Mesothelial cell of epicardium (in vitro differentiated cells): ENCODE measurements around the gene SH3RF3. TPM values are rescaled to one million over a fixed set of nuclear protein-coding genes. Genes with fewer than 3 reads are reported as not detected.
A peak's percentile ranks its signal among the peaks of the same experiment; 100 is the strongest.

ENCODE experiments used
- DNase-seq, 2 experiments: peaks; one replicate each; pipeline ENCODE4 v3.0.0; 2021; ENCODE audit warnings: low spot score in 2 of 2; ENCODE audit not compliant: unreplicated experiment in 2 of 2
- H3K27ac Mint-ChIP-seq: 2 replicates; pipeline ENCODE4 v1.8.0; 2021; ENCODE audit warnings: mixed read lengths
- H3K27me3 Mint-ChIP-seq: 2 replicates; pipeline ENCODE4 v1.8.0; 2021; ENCODE audit warnings: low read depth, mixed read lengths
- H3K36me3 Mint-ChIP-seq: 2 replicates; pipeline ENCODE4 v1.8.0; 2021; ENCODE audit warnings: mixed read lengths
- H3K4me1 Mint-ChIP-seq: 2 replicates; pipeline ENCODE4 v1.8.0; 2021; ENCODE audit warnings: mixed read lengths
- H3K4me3 Mint-ChIP-seq: 2 replicates; pipeline ENCODE4 v1.8.0; 2021; ENCODE audit warnings: mild to moderate bottlenecking, moderate library complexity, mixed read lengths
- H3K9me3 Mint-ChIP-seq: 2 replicates; pipeline ENCODE4 v1.8.0; 2021; ENCODE audit warnings: mixed read lengths
- total RNA-seq: library from RNA; stranded (reverse); gene quantifications from 3 replicates; pipeline ENCODE4 v1.2.1, GENCODE V29; 2021
- TF ChIP-seq, protein P1 (sequence below): fragments of 200-600 bp; sonication (generic); IDR thresholded peaks from one replicate; pipeline ENCODE4 v1.5.0; 2021; ENCODE audit warnings: antibody characterized with exemption; ENCODE audit not compliant: unreplicated experiment

Gene SH3RF3
- total RNA-seq, 1 donor from 2014 or later = 2.7 TPM

DNA sequence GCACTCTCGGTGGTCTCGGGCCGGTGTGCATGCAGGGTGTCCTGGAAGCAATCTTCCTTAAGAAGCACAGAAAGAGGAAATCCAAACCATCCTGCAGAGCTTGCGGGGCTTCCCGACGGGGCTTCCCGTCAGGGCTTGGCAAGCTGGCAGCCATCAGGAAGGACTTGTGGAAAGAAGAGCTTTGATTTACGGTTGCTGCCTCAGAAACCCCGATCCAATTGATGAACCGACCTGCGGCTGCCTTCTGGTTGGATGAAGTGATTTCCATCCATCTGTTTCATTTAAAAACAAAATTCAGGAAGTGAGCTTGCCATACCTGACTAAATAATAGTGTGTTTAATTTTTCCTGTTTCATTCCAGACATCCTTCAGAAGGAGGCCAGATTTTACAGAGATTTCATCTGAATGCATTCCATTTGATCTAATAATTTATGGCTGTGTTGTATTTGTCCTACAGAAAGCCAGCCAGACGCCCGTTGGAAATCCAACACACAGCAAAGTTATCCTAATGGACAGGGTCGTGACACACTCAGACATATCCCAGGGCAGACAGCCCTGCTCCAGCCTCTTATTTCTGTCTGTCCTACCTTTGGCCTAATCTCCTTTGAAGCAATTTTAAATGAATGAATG is 343.4 kb downstream of the SH3RF3 start:
- H3K36me3 Mint-ChIP-seq = no peaks in the 10 kb centered on the region
- H3K27ac Mint-ChIP-seq = peak overlapping the region; percentile 74
- no peak for DNase-seq
- no peak overlapping the region for H3K4me3 Mint-ChIP-seq
- TF ChIP-seq, protein P1, sequence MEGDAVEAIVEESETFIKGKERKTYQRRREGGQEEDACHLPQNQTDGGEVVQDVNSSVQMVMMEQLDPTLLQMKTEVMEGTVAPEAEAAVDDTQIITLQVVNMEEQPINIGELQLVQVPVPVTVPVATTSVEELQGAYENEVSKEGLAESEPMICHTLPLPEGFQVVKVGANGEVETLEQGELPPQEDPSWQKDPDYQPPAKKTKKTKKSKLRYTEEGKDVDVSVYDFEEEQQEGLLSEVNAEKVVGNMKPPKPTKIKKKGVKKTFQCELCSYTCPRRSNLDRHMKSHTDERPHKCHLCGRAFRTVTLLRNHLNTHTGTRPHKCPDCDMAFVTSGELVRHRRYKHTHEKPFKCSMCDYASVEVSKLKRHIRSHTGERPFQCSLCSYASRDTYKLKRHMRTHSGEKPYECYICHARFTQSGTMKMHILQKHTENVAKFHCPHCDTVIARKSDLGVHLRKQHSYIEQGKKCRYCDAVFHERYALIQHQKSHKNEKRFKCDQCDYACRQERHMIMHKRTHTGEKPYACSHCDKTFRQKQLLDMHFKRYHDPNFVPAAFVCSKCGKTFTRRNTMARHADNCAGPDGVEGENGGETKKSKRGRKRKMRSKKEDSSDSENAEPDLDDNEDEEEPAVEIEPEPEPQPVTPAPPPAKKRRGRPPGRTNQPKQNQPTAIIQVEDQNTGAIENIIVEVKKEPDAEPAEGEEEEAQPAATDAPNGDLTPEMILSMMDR = no peak
- H3K27me3 Mint-ChIP-seq = no peaks in the 10 kb centered on the region
- no peaks in the 10 kb centered on the region for H3K9me3 Mint-ChIP-seq
- peaks cover 41% of the 10 kb centered on the region for H3K4me1 Mint-ChIP-seq

DNA sequence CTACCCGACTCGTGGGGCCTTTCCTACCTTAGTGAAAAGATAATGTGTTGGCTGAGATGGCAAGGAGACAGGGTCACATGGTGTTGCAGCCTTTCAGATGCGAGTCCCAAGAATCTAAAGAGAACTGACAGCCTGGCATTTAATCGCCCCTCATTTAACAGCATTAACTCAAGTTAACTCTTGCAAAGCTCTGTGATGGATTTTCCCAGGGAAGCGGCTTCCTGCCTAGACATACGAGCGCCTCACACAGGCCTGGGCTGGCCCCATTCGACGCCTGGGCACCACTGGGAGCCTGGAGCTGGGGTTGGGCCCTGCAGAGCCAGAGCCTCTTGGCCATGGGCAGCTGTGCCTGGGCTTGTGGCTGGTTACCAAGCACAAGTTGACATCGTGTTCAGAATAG is 344.0 kb downstream of the SH3RF3 start:
- TF ChIP-seq, protein P1 = no peak
- H3K4me1 Mint-ChIP-seq = peaks cover 44% of the 10 kb centered on the region
- H3K27ac Mint-ChIP-seq = peak overlapping the region; percentile 27
- no peak for DNase-seq
- H3K4me3 Mint-ChIP-seq = no peak overlapping the region
- H3K36me3 Mint-ChIP-seq = no peaks in the 10 kb centered on the region
- H3K9me3 Mint-ChIP-seq = no peaks in the 10 kb centered on the region
- no peaks in the 10 kb centered on the region for H3K27me3 Mint-ChIP-seq

DNA sequence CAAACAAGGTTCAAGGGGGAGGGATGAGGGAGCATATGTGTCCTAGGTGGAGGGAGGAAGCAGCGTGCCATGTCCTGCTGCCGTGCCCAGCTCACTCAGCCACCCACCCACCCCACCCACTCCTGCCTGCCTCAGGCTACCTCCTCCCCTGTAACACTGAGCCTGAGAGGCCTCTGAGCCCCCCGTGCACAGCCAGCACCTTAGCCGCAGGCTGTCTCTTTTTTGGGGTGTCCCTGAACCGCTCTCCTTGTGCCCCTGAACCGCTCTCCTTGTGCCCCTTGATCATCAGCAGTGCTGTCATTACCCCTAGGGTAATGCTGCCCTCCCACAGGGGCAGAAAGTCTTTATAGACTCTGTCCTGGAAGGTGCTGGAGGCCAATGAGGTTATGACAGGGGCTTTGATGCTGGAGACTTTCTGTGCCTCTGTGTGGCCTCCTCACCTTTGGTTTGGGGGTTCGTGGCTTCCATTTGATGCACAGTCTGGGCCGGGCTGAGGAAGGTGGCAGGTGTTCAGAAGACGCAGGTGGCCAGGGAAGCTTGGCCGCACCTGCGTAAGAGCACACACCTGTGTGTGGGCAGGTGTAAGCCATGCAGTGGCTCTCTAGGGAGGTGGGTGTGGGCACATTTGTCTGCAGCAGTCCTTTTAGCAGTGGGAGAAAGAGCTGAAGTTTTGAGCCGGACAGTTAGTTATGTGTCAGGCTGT is 344.8 kb downstream of the SH3RF3 start:
- H3K27ac Mint-ChIP-seq = no peak overlapping the region
- H3K4me3 Mint-ChIP-seq = no peak overlapping the region
- H3K27me3 Mint-ChIP-seq = no peaks in the 10 kb centered on the region
- DNase-seq = no peak
- H3K9me3 Mint-ChIP-seq = no peaks in the 10 kb centered on the region
- H3K4me1 Mint-ChIP-seq = peaks cover 48% of the 10 kb centered on the region
- TF ChIP-seq, protein P1 = no peak
- no peaks in the 10 kb centered on the region for H3K36me3 Mint-ChIP-seq

DNA sequence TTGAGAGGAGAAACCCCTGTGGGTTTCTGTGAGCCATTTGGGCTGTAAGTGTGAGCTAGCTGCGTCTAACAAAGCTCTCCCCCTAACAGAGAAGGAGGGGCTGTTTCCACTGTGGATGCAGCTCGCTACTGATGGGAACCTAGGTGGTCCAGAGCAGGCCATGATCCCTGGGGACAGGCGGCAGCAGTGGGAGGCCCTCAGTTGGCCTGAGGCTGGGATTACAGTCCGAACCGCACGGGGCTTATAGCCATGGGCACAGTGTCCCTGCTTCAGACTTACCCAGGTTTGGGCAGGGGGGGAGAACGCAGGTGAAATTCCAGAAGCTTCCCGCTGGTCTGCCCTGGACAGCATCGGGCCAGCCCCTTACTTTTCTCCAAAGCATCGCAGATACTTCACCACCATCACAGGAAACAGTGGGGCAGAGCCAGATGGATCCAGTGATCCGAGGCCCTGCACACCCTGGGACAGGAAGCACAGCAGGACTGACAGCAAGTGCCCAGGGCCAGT is 345.4 kb downstream of the SH3RF3 start:
- Mint-ChIP-seq H3K4me3 (no peak overlapping the region), H3K27ac (no peak overlapping the region), H3K36me3 (no peaks in the 10 kb centered on the region), H3K4me1 (peaks cover 46% of the 10 kb centered on the region), H3K9me3 (no peaks in the 10 kb centered on the region), H3K27me3 (no peaks in the 10 kb centered on the region)
- TF ChIP-seq, protein P1 = no peak
- DNase-seq = no peak

DNA sequence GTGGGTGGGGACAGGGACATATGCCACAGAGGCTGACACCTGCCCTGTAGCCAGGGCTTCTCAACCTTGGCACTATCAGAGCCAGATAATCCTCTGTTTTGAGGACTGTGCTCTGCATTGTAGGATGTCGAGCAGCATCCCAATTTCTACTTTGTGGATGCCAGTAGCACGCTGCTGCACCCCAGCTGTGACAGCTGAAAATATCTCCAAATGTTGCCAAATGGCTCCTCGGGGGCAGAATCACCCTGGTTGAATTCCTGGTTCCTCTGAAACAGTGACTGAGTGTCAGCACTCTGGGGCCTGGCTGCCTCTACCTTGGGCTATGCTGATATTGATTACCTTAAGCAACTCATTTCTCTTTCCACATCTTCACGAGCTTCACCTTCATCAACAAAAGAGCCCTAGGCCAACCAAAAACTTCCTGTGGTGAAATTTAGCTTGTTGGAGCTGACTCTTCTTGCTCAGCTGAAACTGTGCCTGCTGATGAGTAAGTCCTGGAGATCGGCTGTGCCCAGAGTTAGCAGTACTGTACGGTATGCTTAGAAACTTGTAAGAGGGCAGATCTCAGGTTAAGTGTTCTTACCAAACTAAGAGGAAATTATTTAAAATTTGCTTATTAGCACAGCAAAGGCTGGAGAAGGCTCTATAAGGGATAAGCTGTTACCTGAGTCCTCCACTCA is 346.7 kb downstream of the SH3RF3 start:
- Mint-ChIP-seq H3K36me3 (no peaks in the 10 kb centered on the region), H3K27me3 (no peaks in the 10 kb centered on the region), H3K27ac (no peak overlapping the region), H3K9me3 (no peaks in the 10 kb centered on the region), H3K4me1 (peaks cover 40% of the 10 kb centered on the region), H3K4me3 (no peak overlapping the region)
- DNase-seq = no peak
- TF ChIP-seq, protein P1 = no peak
